ENCODE data around the gene APOB. TPM values are rescaled to one million over a fixed set of nuclear protein-coding genes. Genes with fewer than 3 reads are reported as not detected.

The APOB gene
- polyA plus RNA-seq, 1 of the 3 experiments (the other 2 are of a cell fraction): not detected

GRCh38 chr2:20953146-20953824 is 90.6 kb downstream of the APOB start:
- WGBS (ENCODE audit: low lambda C conversion rate): 61% methylated on average over 10 of the region's 10 CpGs
- ChIA-PET POLR2A (no interaction called here), CTCF (interaction anchor here (0.6 to 5.5 kb wide), 6 partner anchors 10 to 328 kb away, joined by 3 to 41 read pairs (median 7); no protein-coding TSS in a partner anchor)
- TF ChIP-seq NRF1 (IDR thresholded peaks at IDR 0.05; ENCODE audit: low read depth, low read length): no peak
- no peak for TF ChIP-seq YY1 (IDR thresholded peaks at IDR 0.05; ENCODE audit: low read depth)
- no peak for TF ChIP-seq SIN3A (IDR thresholded peaks at IDR 0.05; ENCODE audit: borderline replicate concordance, low read depth, low read length)
- no peak for TF ChIP-seq USF2 (IDR thresholded peaks at IDR 0.05; ENCODE audit: borderline replicate concordance, low read depth, low read length)
- TF ChIP-seq JUND (IDR thresholded peaks at IDR 0.05): no peak
- TF ChIP-seq TEAD4 (IDR thresholded peaks at IDR 0.05; ENCODE audit: borderline replicate concordance, insufficient read depth): no peak
- TF ChIP-seq CHD2 (IDR thresholded peaks at IDR 0.05; ENCODE audit: low read length, partially characterized antibody): no peak
- no peak for TF ChIP-seq RCOR1 (IDR thresholded peaks at IDR 0.05; ENCODE audit: low read length)
- TF ChIP-seq SMC3 (IDR thresholded peaks at IDR 0.05; ENCODE audit: low read depth, low read length): no peak
- no peak for TF ChIP-seq NFIC (IDR thresholded peaks at IDR 0.05; ENCODE audit: borderline replicate concordance)
- no peak for TF ChIP-seq GABPA (IDR thresholded peaks at IDR 0.05; ENCODE audit: low read depth)
- no peak for TF ChIP-seq ELF1 (IDR thresholded peaks at IDR 0.05)
- TF ChIP-seq RFX5 (IDR thresholded peaks at IDR 0.05; ENCODE audit: low read length): no peak
- Histone ChIP-seq H3K27me3 (ENCODE audit: insufficient read depth) (no peaks in the 10 kb centered on the region), H3K27ac (ENCODE audit: low read depth in 2 of 2, low read length in 1 of 2) (no peak overlapping the region), H3K9me3 (no peaks in the 10 kb centered on the region), H3K9me2 (no peaks in the 10 kb centered on the region), H3K9ac (no peak overlapping the region), H3K4me2 (no peak overlapping the region), H3F3A (replicated peaks; ENCODE audit: insufficient read depth) (no peaks in the 10 kb centered on the region), H3K4me1 (ENCODE audit: control insufficient read depth in 1 of 2, insufficient read depth in 2 of 2, low read depth in 1 of 2, low read length in 1 of 2) (peaks cover 0 to 3% of the 10 kb centered on the region in 2 experiments; a peak in 1 of 4 replicates), H4K20me1 (ENCODE audit: insufficient read depth) (no peaks in the 10 kb centered on the region), H3K4me3 (ENCODE audit: low read depth in 2 of 2, low read length in 1 of 2) (no peak overlapping the region), H2AFZ (ENCODE audit: low read depth) (no peak overlapping the region), H3K36me3 (replicated peaks in 1 of 2; ENCODE audit: control insufficient read depth in 1 of 2, insufficient read depth in 2 of 2, low read length in 1 of 2) (no peaks in the 10 kb centered on the region), H3K79me2 (ENCODE audit: insufficient read depth) (no peaks in the 10 kb centered on the region)
- no peak for DNase-seq

Other genes starting within 250 kb of the APOB start
- 12.7 and 13.9 TPM in 2 replicates for gene LDAH, start 221.0 kb downstream of the APOB start, polyA plus RNA-seq (2012; rRNA removed)
- not detected in 2 replicates for gene TDRD15, start 79.9 kb upstream of the APOB start, polyA plus RNA-seq (2012; rRNA removed)